B cell (primary cell): Measurements from ENCODE around the gene HS2ST1. TPM values are rescaled to one million over a fixed set of nuclear protein-coding genes. Genes with fewer than 3 reads are reported as not detected.

Experiments used
- ATAC-seq: fragments of 200-7000 bp; cut with Tn5 transposase; one replicate; pipeline ENCODE4 v1.10.0; 2021; ENCODE audit warnings: low read depth, mild to moderate bottlenecking, moderate number of reproducible peaks, moderate library complexity
- CTCF ChIA-PET: fragments of 350-600 bp; sonication (Branson Sonifier 250); formaldehyde crosslinking; loops from one replicate; lab custom pipeline; 2021; ENCODE audit warnings: antibody characterized with exemption, inconsistent platforms; lab: Charles Lee
- POLR2A ChIA-PET: fragments of 350-600 bp; sonication (Branson Sonifier 250); formaldehyde crosslinking; loops from one replicate; lab custom pipeline; 2021; ENCODE audit warnings: antibody characterized with exemption; lab: Charles Lee
- DNase-seq: peaks from one replicate; pipeline ENCODE4 v3.0.0; 2013
- H2AFZ ChIP-seq: 2 replicates; pipeline ENCODE4 v1.6.1; 2012; ENCODE audit warnings: mild to moderate bottlenecking, low read depth, low read length; ENCODE audit not compliant: insufficient read depth, poor library complexity, severe bottlenecking
- H3K27ac ChIP-seq, 2 donors: 1 replicate in 1 of 2; 2 replicates in 1 of 2; pipeline ENCODE4 v1.5.1; 2012 to 2013; ENCODE audit warnings: low read length in 2 of 2, mild to moderate bottlenecking in 2 of 2, moderate library complexity in 1 of 2
- H3K27me3 ChIP-seq, 4 experiments: fragments of 200-600 bp in 1 of 4; sonication (generic) in 1 of 4; replicated peaks in 1 of 4; 1 replicate in 2 of 4; 2 replicates in 2 of 4; pipeline versions ENCODE4 v1.6.1 to v1.7.0; 2013 to 2016; ENCODE audit warnings: low read length in 3 of 4, mild to moderate bottlenecking in 2 of 4, mixed read lengths in 1 of 4, moderate library complexity in 1 of 4; ENCODE audit not compliant: insufficient read depth in 4 of 4, control insufficient read depth in 3 of 4; ENCODE audit errors: control extremely low read depth in 1 of 4
- H3K36me3 ChIP-seq, 2 experiments: replicated peaks in 1 of 2; 1 replicate in 1 of 2; 2 replicates in 1 of 2; pipeline versions ENCODE4 v1.6.1 to v1.7.1; 2013; ENCODE audit warnings: low read length in 1 of 2; ENCODE audit not compliant: insufficient read depth in 2 of 2, control insufficient read depth in 1 of 2; ENCODE audit errors: control extremely low read depth in 1 of 2, extremely low read depth in 1 of 2
- H3K4me1 ChIP-seq, 2 donors: fragments of 200-600 bp in 1 of 2; sonication (generic) in 1 of 2; 1 replicate in 1 of 2; 2 replicates in 1 of 2; pipeline versions ENCODE4 v1.5.1 to v1.6.1; 2013 to 2017; ENCODE audit warnings: low read length in 2 of 2; ENCODE audit not compliant: control insufficient read depth in 2 of 2, insufficient read depth in 2 of 2
- H3K4me2 ChIP-seq: replicated peaks from 2 replicates; pipeline ENCODE3; 2012; ENCODE audit warnings: mild to moderate bottlenecking, low read depth, low read length; ENCODE audit not compliant: poor library complexity, severe bottlenecking
- H3K4me3 ChIP-seq, 5 experiments: fragments of 200-600 bp in 1 of 5; sonication (generic) in 1 of 5; 1 replicate in 3 of 5; 2 replicates in 2 of 5; pipeline versions ENCODE4 v1.5.1 to v1.7.0; 2011 to 2016; ENCODE audit warnings: low read length in 4 of 5, mild to moderate bottlenecking in 4 of 5, low read depth in 2 of 5, control low read depth in 1 of 5, moderate library complexity in 1 of 5; ENCODE audit not compliant: insufficient read depth in 1 of 5; ENCODE audit errors: control extremely low read depth in 1 of 5, extremely low read depth in 1 of 5
- H3K79me2 ChIP-seq: fragments of 200-600 bp; sonication (generic); one replicate; pipeline ENCODE4 v1.6.0; 2016; ENCODE audit warnings: low read length; ENCODE audit not compliant: control insufficient read depth, insufficient read depth
- H3K9ac ChIP-seq: fragments of 200-600 bp; sonication (generic); 2 replicates; pipeline ENCODE4 v1.6.1; 2017; ENCODE audit warnings: mild to moderate bottlenecking, low read length, moderate library complexity
- H3K9me3 ChIP-seq, 3 donors: one replicate each; pipeline versions ENCODE4 v1.6.1 to v1.7.1; 2013; ENCODE audit warnings: low read length in 2 of 3; ENCODE audit not compliant: control insufficient read depth in 2 of 3, insufficient read depth in 1 of 3; ENCODE audit errors: control extremely low read depth in 1 of 3
- H4K20me1 ChIP-seq: 2 replicates; pipeline ENCODE4 v1.6.0; 2012; ENCODE audit warnings: mild to moderate bottlenecking, low read length; ENCODE audit not compliant: insufficient read depth, control insufficient read depth, poor library complexity, severe bottlenecking
- H3K27ac Mint-ChIP-seq: one replicate; pipeline ENCODE4 v1.8.0; 2021; ENCODE audit warnings: mixed read lengths
- H3K27me3 Mint-ChIP-seq: one replicate; pipeline ENCODE4 v1.8.0; 2021; ENCODE audit warnings: mixed read lengths
- H3K4me1 Mint-ChIP-seq: one replicate; pipeline ENCODE4 v1.8.0; 2021; ENCODE audit warnings: mixed read lengths
- H3K4me3 Mint-ChIP-seq: one replicate; pipeline ENCODE4 v1.8.0; 2021; ENCODE audit warnings: mixed read lengths
- H3K9me3 Mint-ChIP-seq: one replicate; pipeline ENCODE4 v1.8.0; 2022; ENCODE audit warnings: mixed read lengths; ENCODE audit not compliant: insufficient read depth
- CTCF ChIP-seq: fragments of 200-600 bp; IDR thresholded peaks from one replicate; pipeline ENCODE4 v1.8.0; 2022; ENCODE audit warnings: antibody characterized with exemption, mild to moderate bottlenecking
- EZH2 ChIP-seq: IDR thresholded peaks from 2 replicates; pipeline ENCODE4 v1.6.1; 2012; ENCODE audit warnings: borderline replicate concordance, low read depth, mild to moderate bottlenecking, moderate library complexity, low read length; ENCODE audit not compliant: insufficient read depth, poor library complexity, severe bottlenecking
- WGBS: methylation state at CpG from one replicate; pipeline ENCODE4 v1.1.5; 2013; ENCODE audit warnings: missing lambda C conversion rate; ENCODE audit not compliant: insufficient coverage; 5-methylcytosine and 5-hydroxymethylcytosine counted together
- intact Hi-C: fragments of 100-400 bp; cut with micrococcal nuclease; formaldehyde crosslinking; loops from one replicate; pipeline ENCODE4 v1.10.0; 2022
- polyA plus RNA-seq: library from polyadenylated mRNA; depleted of rRNA; stranded (reverse); fragments of >200 nt; gene quantifications from 2 replicates; pipeline ENCODE4 v1.2.3, GENCODE V29; 2012
- total RNA-seq, 2 donors: library from RNA; stranded (reverse); fragments of 120-200 nt in 1 of 2; gene quantifications; 1 replicate in 1 of 2; 2 replicates in 1 of 2; pipeline versions ENCODE4 v1.2.3 to v1.2.4, GENCODE V29; 2013 to 2022

HS2ST1 gene
- total and polyA plus RNA-seq, 2 donors (not counting 1 experiment from before 2014, with no cell fraction given), result 3.0 to 16.9 TPM

GRCh38 chr1:86871001-86871400 lies 43.4 kb upstream of the HS2ST1 start:
- intact Hi-C loops, result no loop called here
- Histone ChIP-seq H3K27ac (peak overlapping the region in 1 of 2 donors; percentile 13), H3K4me2 (no peak overlapping the region), H3K9me3 (peaks cover 0 to 3% (median 0%) of the 10 kb centered on the region in 3 donors), H4K20me1 (peaks cover 5% of the 10 kb centered on the region), H3K27me3 (no peaks in the 10 kb centered on the region), H3K36me3 (peaks cover 2 to 4% of the 10 kb centered on the region in 2 experiments), H3K9ac (no peak overlapping the region), H3K4me3 (no peak overlapping the region), H2AFZ (no peak overlapping the region), H3K4me1 (peaks cover 13 to 17% of the 10 kb centered on the region in 2 donors), H3K79me2 (peaks cover 39% of the 10 kb centered on the region)
- Mint-ChIP-seq H3K4me3 (no peak overlapping the region), H3K4me1 (peaks cover 35% of the 10 kb centered on the region), H3K27ac (no peak overlapping the region), H3K27me3 (no peaks in the 10 kb centered on the region), H3K9me3 (no peaks in the 10 kb centered on the region)
- POLR2A ChIA-PET, result interaction anchor here (0.7 kb wide), 1 partner anchor 14 kb away, joined by 4 read pairs; no protein-coding TSS in a partner anchor
- no peak for ATAC-seq
- no peak for DNase-seq
- CTCF ChIA-PET, result interaction anchor here (0.7 kb wide), 1 partner anchor 1310 kb away, joined by 3 read pairs; no protein-coding TSS in a partner anchor
- no peak for TF ChIP-seq CTCF
- no peak for TF ChIP-seq EZH2
- no CpG with 5 or more reads among the region's 3 CpGs for WGBS

- ChIA-PET POLR2A (interaction anchor here (0.6 kb wide), 1 partner anchor 16 kb away, joined by 6 read pairs; no protein-coding TSS in a partner anchor), CTCF (interaction anchor here (1.8 kb wide), 1 partner anchor 11 kb away, joined by 5 read pairs; no protein-coding TSS in a partner anchor)
- Histone ChIP-seq H4K20me1 (peaks cover 5% of the 10 kb centered on the region), H3K4me2 (no peak overlapping the region), H3K4me3 (no peak overlapping the region), H3K79me2 (peaks cover 35% of the 10 kb centered on the region), H3K9me3 (peaks cover 0 to 3% (median 0%) of the 10 kb centered on the region in 3 donors), H3K27me3 (no peaks in the 10 kb centered on the region), H3K4me1 (peaks cover 4 to 9% of the 10 kb centered on the region in 2 donors), H3K27ac (no peak overlapping the region), H3K36me3 (peaks cover 5 to 12% of the 10 kb centered on the region in 2 experiments), H3K9ac (no peak overlapping the region), H2AFZ (no peak overlapping the region)
- H3K4me3 Mint-ChIP-seq, result no peak overlapping the region
- WGBS, result 97% methylated on average over 6 of the region's 8 CpGs
- no peak for ATAC-seq
- H3K9me3 Mint-ChIP-seq, result no peaks in the 10 kb centered on the region
- no peak for TF ChIP-seq EZH2
- no peak for TF ChIP-seq CTCF
- H3K4me1 Mint-ChIP-seq, result peaks cover 29% of the 10 kb centered on the region
- H3K27me3 Mint-ChIP-seq, result no peaks in the 10 kb centered on the region
- intact Hi-C loops, result no loop called here
- no peak overlapping the region for H3K27ac Mint-ChIP-seq
- DNase-seq, result no peak
These were observed 42.3 kb upstream of the HS2ST1 start for GRCh38 chr1:86872086-86872485.
